NCI-H2196 treated with DMSO at 0.1 percent for 48 hours (cell line): Measurements from ENCODE around the gene AKAP8L.

Source experiments
- DNase-seq: peaks from one replicate; lab custom pipeline; 2025; ENCODE audit not compliant: unreplicated experiment; lab: John Stamatoyannopoulos, UW

The AKAP8L gene

GRCh38 chr19:15418579-15419412, at the start of gene AKAP8L:
Gene AKAP8L, minus strand, starts transcription at chr19:15418988. Its CDS starts 65 bp downstream, at chr19:15418923.
- DNase-seq, result peak; percentile 99

GRCh38 chr19:15467734-15468214, 49.0 kb upstream of the AKAP8L start:
- no peak for DNase-seq

- DNase-seq, result no peak
Measured at GRCh38 chr19:15466851-15467733, 48.3 kb upstream of the AKAP8L start.

GRCh38 chr19:15464394-15465385, 45.9 kb upstream of the AKAP8L start, which contains the start of gene RASAL3:
Gene RASAL3, minus strand, starts transcription at chr19:15464544. Its CDS starts 186 bp downstream, at chr19:15464358.
- no peak for DNase-seq

- DNase-seq, result no peak
Measured at GRCh38 chr19:15463861-15464371, 45.1 kb upstream of the AKAP8L start.

GRCh38 chr19:15461694-15462093, 42.9 kb upstream of the AKAP8L start:
- no peak for DNase-seq

GRCh38 chr19:15457701-15458484, 39.1 kb upstream of the AKAP8L start:
- no peak for DNase-seq

GRCh38 chr19:15456871-15457700, 38.3 kb upstream of the AKAP8L start:
- peak; percentile 86 for DNase-seq

GRCh38 chr19:15456441-15456840, 37.7 kb upstream of the AKAP8L start:
- DNase-seq, result no peak

GRCh38 chr19:15455996-15456395, 37.2 kb upstream of the AKAP8L start:
- DNase-seq, result no peak

- no peak for DNase-seq
Measured at GRCh38 chr19:15453906-15454860, 35.4 kb upstream of the AKAP8L start.

- DNase-seq, result no peak
Measured at GRCh38 chr19:15453091-15453578, 34.3 kb upstream of the AKAP8L start.

- DNase-seq, result no peak
Measured at GRCh38 chr19:15452111-15453047, 33.6 kb upstream of the AKAP8L start.

GRCh38 chr19:15450528-15450890, 31.7 kb upstream of the AKAP8L start:
- no peak for DNase-seq

- peak; percentile 33 for DNase-seq
Measured at GRCh38 chr19:15449620-15450527, 31.1 kb upstream of the AKAP8L start, which contains the start of gene WIZ. Gene WIZ, minus strand, starts transcription at chr19:15449956. Its CDS starts 1,649 bp downstream, at chr19:15448307.
